DMS53 treated with DMSO at 0.1 percent for 48 hours (cell line): ENCODE results near the gene CMTM8.

ENCODE experiments used
- DNase-seq: peaks from one replicate; lab custom pipeline; 2025; ENCODE audit not compliant: unreplicated experiment; lab: John Stamatoyannopoulos, UW

CMTM8 gene

GRCh38 chr3:32305361-32305876 lies 66.9 kb downstream of the CMTM8 start:
- DNase-seq = no peak

- no peak for DNase-seq
Measured at GRCh38 chr3:32306072-32306471, 67.6 kb downstream of the CMTM8 start.

GRCh38 chr3:32307591-32307990 lies 69.1 kb downstream of the CMTM8 start:
- no peak for DNase-seq

- DNase-seq = no peak
Measured at GRCh38 chr3:32308378-32308777, 69.9 kb downstream of the CMTM8 start.

GRCh38 chr3:32309654-32310242 lies 71.3 kb downstream of the CMTM8 start:
- no peak for DNase-seq

- DNase-seq = no peak
Measured at GRCh38 chr3:32310336-32310735, 71.9 kb downstream of the CMTM8 start.

- no peak for DNase-seq
Measured at GRCh38 chr3:32310918-32311839, 72.7 kb downstream of the CMTM8 start.

GRCh38 chr3:32312251-32312650 lies 73.8 kb downstream of the CMTM8 start:
- DNase-seq = no peak

GRCh38 chr3:32313169-32313568 lies 74.7 kb downstream of the CMTM8 start:
- DNase-seq = no peak

- no peak for DNase-seq
Measured at GRCh38 chr3:32313723-32314473, 75.4 kb downstream of the CMTM8 start.

- no peak for DNase-seq
Measured at GRCh38 chr3:32315441-32315840, 77.0 kb downstream of the CMTM8 start.

- no peak for DNase-seq
Measured at GRCh38 chr3:32316319-32316718, 77.8 kb downstream of the CMTM8 start.

GRCh38 chr3:32316976-32317375 lies 78.5 kb downstream of the CMTM8 start:
- DNase-seq = no peak

- no peak for DNase-seq
Measured at GRCh38 chr3:32319607-32320006, 81.1 kb downstream of the CMTM8 start.

GRCh38 chr3:32320080-32320479 lies 81.6 kb downstream of the CMTM8 start:
- DNase-seq = no peak

GRCh38 chr3:32321095-32321790 lies 82.8 kb downstream of the CMTM8 start:
- no peak for DNase-seq

GRCh38 chr3:32322311-32322710 lies 83.8 kb downstream of the CMTM8 start:
- DNase-seq = no peak

- DNase-seq = no peak
Measured at GRCh38 chr3:32323604-32324003, 85.1 kb downstream of the CMTM8 start.

- DNase-seq = no peak
Measured at GRCh38 chr3:32325201-32325600, 86.7 kb downstream of the CMTM8 start.

GRCh38 chr3:32325927-32326326 lies 87.4 kb downstream of the CMTM8 start:
- no peak for DNase-seq

GRCh38 chr3:32326795-32327194 lies 88.3 kb downstream of the CMTM8 start:
- no peak for DNase-seq
